Sciatic nerve (tissue), 2 donors: ENCODE data around the gene AP5Z1. TPM values are rescaled to one million over a fixed set of nuclear protein-coding genes. Genes with fewer than 3 reads are reported as not detected.

Experiments
- ATAC-seq: fragments of 200-7000 bp; cut with Tn5 transposase; one replicate; pipeline ENCODE4 v1.9.1; 2020; ENCODE audit warnings: mild to moderate bottlenecking, moderate library complexity
- DNase-seq: peaks from one replicate; pipeline ENCODE4 v3.0.0-alpha.2; 2020; ENCODE audit warnings: low spot score
- intact Hi-C: fragments of 100-400 bp; cut with DNase I; formaldehyde crosslinking; loops from one replicate; pipeline ENCODE4 v1.14.2; 2022
- total RNA-seq: library from RNA; stranded (reverse); fragmentation: NEBNext Ultra II Directional; extraction: Animal tissue kit (Norgen Biotek cat#: 25700); gene quantifications from one replicate; pipeline ENCODE4 v1.2.1, GENCODE V29; 2021
- donor health status: DM: no; HTN: no; CAD: no.
- donor health status: DM: no; HTN: no; CAD: no.

AP5Z1 gene
- total RNA-seq, 1 donor from 2014 or later: 36.2 TPM

- ATAC-seq (no peak), DNase-seq (no peak)
- intact Hi-C loops: no loop called here
These were observed 30.0 kb upstream of the AP5Z1 start for GRCh38 chr7:4745265-4745919.

GRCh38 chr7:4745971-4746919 lies 29.2 kb upstream of the AP5Z1 start:
- DNase-seq: no peak
- intact Hi-C loops: no loop called here
- no peak for ATAC-seq

GRCh38 chr7:4747013-4747412 lies 28.4 kb upstream of the AP5Z1 start:
- no peak for DNase-seq
- intact Hi-C loops: no loop called here
- no peak for ATAC-seq

GRCh38 chr7:4747746-4748145 lies 27.7 kb upstream of the AP5Z1 start:
- intact Hi-C loops: no loop called here
- no peak for ATAC-seq

GRCh38 chr7:4748231-4748681 lies 27.2 kb upstream of the AP5Z1 start:
- ATAC-seq (no peak), DNase-seq (no peak)
- intact Hi-C loops: no loop called here

More at GRCh38 chr7:4747746-4748145, 27.7 kb upstream of the AP5Z1 start:
- no peak for DNase-seq

GRCh38 chr7:4749363-4749762 lies 26.1 kb upstream of the AP5Z1 start:
- ATAC-seq (no peak), DNase-seq (no peak)
- intact Hi-C loops: no loop called here

GRCh38 chr7:4749798-4750197 lies 25.6 kb upstream of the AP5Z1 start:
- DNase-seq (no peak), ATAC-seq (no peak)
- intact Hi-C loops: loop anchor here (10.0 kb wide), 1 partner anchor 65 kb away; the partner anchor contains the start of gene FOXK1

GRCh38 chr7:4751398-4751947 lies 23.9 kb upstream of the AP5Z1 start:
- ATAC-seq (no peak), DNase-seq (no peak)
- intact Hi-C loops: loop anchor here (10.0 kb wide), 1 partner anchor 67 kb away; the partner anchor contains the start of gene FOXK1

GRCh38 chr7:4753598-4754432 lies 21.6 kb upstream of the AP5Z1 start:
- peak; percentile 90 for DNase-seq
- ATAC-seq: peak; percentile 85
- intact Hi-C loops: loop anchor here (10.0 kb wide), 1 partner anchor 69 kb away; the partner anchor contains the start of gene FOXK1

- intact Hi-C loops: loop anchor here (10.0 kb wide), 1 partner anchor 70 kb away; the partner anchor contains the start of gene FOXK1
- no peak for ATAC-seq
- no peak for DNase-seq
These were observed 20.9 kb upstream of the AP5Z1 start for GRCh38 chr7:4754433-4755010.

- intact Hi-C loops: loop anchor here (10.0 kb wide), 1 partner anchor 70 kb away; the partner anchor contains the start of gene FOXK1
- no peak for ATAC-seq
These were observed 20.4 kb upstream of the AP5Z1 start for GRCh38 chr7:4755045-4755444.

GRCh38 chr7:4758111-4758510 lies 17.3 kb upstream of the AP5Z1 start:
- no peak for ATAC-seq
- intact Hi-C loops: loop anchor here (10.0 kb wide), 1 partner anchor 73 kb away; the partner anchor contains the start of gene FOXK1
- DNase-seq: no peak

More at GRCh38 chr7:4755045-4755444, 20.4 kb upstream of the AP5Z1 start:
- DNase-seq: no peak

GRCh38 chr7:4758791-4759190 lies 16.6 kb upstream of the AP5Z1 start:
- no peak for DNase-seq
- ATAC-seq: no peak
- intact Hi-C loops: loop anchor here (10.0 kb wide), 1 partner anchor 74 kb away; the partner anchor contains the start of gene FOXK1

GRCh38 chr7:4759211-4759610 lies 16.2 kb upstream of the AP5Z1 start:
- DNase-seq (no peak), ATAC-seq (peak; percentile 8)
- intact Hi-C loops: loop anchor here (10.0 kb wide), 1 partner anchor 74 kb away; the partner anchor contains the start of gene FOXK1

- DNase-seq: no peak
- no peak for ATAC-seq
- intact Hi-C loops: no loop called here
These were observed 14.5 kb upstream of the AP5Z1 start for GRCh38 chr7:4760952-4761351.

GRCh38 chr7:4762121-4763055 lies 13.0 kb upstream of the AP5Z1 start:
- peak; percentile 62 for DNase-seq
- no peak for ATAC-seq
- intact Hi-C loops: no loop called here
